HCT116 (cell line): ENCODE results near the gene PKHD1.

Experiments
- CTCF ChIP-seq, 3 experiments: fragments of 200-600 bp in 1 of 3; sonication (generic) in 1 of 3; IDR thresholded peaks in 2 of 3; conservative IDR thresholded peaks in 1 of 3; 2 replicates each; pipeline ENCODE4 v1.5.1; 2012 to 2017; ENCODE audit warnings: low read depth in 2 of 3, low read length in 2 of 3, antibody characterized with exemption in 1 of 3, borderline replicate concordance in 1 of 3, control low read depth in 1 of 3, mild to moderate bottlenecking in 1 of 3, mixed read lengths in 1 of 3, mixed run types in 1 of 3, moderate library complexity in 1 of 3; ENCODE audit not compliant: insufficient read depth in 1 of 3
- EZH2 ChIP-seq: fragments of 200-600 bp; sonication (generic); IDR thresholded peaks from 2 replicates; pipeline ENCODE4 v1.6.1; 2017; ENCODE audit warnings: antibody characterized with exemption, mixed run types
- EZH2phosphoT487 ChIP-seq: fragments of 200-600 bp; IDR thresholded peaks from 2 replicates; pipeline ENCODE4 v1.6.1; 2018; ENCODE audit warnings: antibody characterized with exemption, borderline replicate concordance
- JUND ChIP-seq: IDR thresholded peaks from 2 replicates; pipeline ENCODE4 v1.6.1; 2012
- MAX ChIP-seq: IDR thresholded peaks from 2 replicates; pipeline ENCODE4 v1.6.1; 2012
- POLR2A ChIP-seq: IDR thresholded peaks from 2 replicates; pipeline ENCODE4 v1.7.0; 2011; ENCODE audit warnings: borderline replicate concordance; ENCODE audit not compliant: insufficient read depth, insufficient read length; ENCODE audit errors: extremely low read depth
- POLR2AphosphoS5 ChIP-seq: IDR thresholded peaks from 2 replicates; pipeline ENCODE4 v1.6.1; 2011; ENCODE audit warnings: mild to moderate bottlenecking, low read depth, low read length, moderate library complexity
- RAD21 ChIP-seq: IDR thresholded peaks from 2 replicates; pipeline ENCODE4 v1.6.1; 2012; ENCODE audit warnings: low read depth, mild to moderate bottlenecking
- SRF ChIP-seq: IDR thresholded peaks from 2 replicates; pipeline ENCODE4 v1.6.1; 2012; ENCODE audit warnings: low read depth
- YY1 ChIP-seq: IDR thresholded peaks from 2 replicates; pipeline ENCODE4 v1.6.1; 2011; ENCODE audit warnings: low read length, low read depth, moderate library complexity, mild to moderate bottlenecking; ENCODE audit not compliant: insufficient replicate concordance; ENCODE audit errors: extremely low read depth
- ZBTB33 ChIP-seq: IDR thresholded peaks from 2 replicates; pipeline ENCODE4 v1.6.1; 2011; ENCODE audit warnings: mild to moderate bottlenecking, low read length, moderate library complexity; ENCODE audit not compliant: insufficient replicate concordance; ENCODE audit errors: extremely low read depth
- ZNF274 ChIP-seq: fragments of 200-500 bp; sonication (Bioruptor generic); IDR thresholded peaks from 2 replicates; pipeline ENCODE4 v1.6.1; 2014; ENCODE audit warnings: mild to moderate bottlenecking, low read depth, low read length, inconsistent platforms

- TF ChIP-seq CTCF (IDR thresholded peaks at IDR 0.05 in 2 of 3, conservative IDR thresholded peaks at IDR 0.05 in 1 of 3; ENCODE audit: borderline replicate concordance in 1 of 3, insufficient read depth in 1 of 3, low read depth in 2 of 3, low read length in 2 of 3) (no peak), JUND (no peak), SRF (no peak), POLR2AphosphoS5 (no peak), EZH2 (no peak), YY1 (no peak), ZBTB33 (no peak), RAD21 (no peak), ZNF274 (no peak), MAX (no peak), POLR2A (no peak), EZH2phosphoT487 (no peak)
Measured at GRCh38 chr6:51866867-51867266, 220.5 kb downstream of the PKHD1 start.
